Endometrial microvascular endothelial cells (primary cell): Measurements from ENCODE around the gene THOC6. TPM values are rescaled to one million over a fixed set of nuclear protein-coding genes. Genes with fewer than 3 reads are reported as not detected.
"Not testable (repeated sequence)": the region's sequence is repeated elsewhere in the genome, so short reads cannot be mapped to it uniquely, and the experiment has no call there.

ENCODE experiments used
- in situ Hi-C: cut with HindIII; loops from 2 replicates; pipeline ENCODE4 v1.10.0; 2017; ENCODE audit warnings: low sequenced_read_pairs, low pct_unique_long_range_greater_than_20kb; ENCODE audit errors: inconsistent ontology term
- total RNA-seq: library from RNA; depleted of rRNA; stranded (reverse); fragments of >200 nt; gene quantifications from one replicate; pipeline ENCODE4 v1.2.3, GENCODE V29; 2015; ENCODE audit errors: inconsistent ontology term

Gene THOC6
- total RNA-seq, 1 donor from 2014 or later: 23.8 TPM

DNA sequence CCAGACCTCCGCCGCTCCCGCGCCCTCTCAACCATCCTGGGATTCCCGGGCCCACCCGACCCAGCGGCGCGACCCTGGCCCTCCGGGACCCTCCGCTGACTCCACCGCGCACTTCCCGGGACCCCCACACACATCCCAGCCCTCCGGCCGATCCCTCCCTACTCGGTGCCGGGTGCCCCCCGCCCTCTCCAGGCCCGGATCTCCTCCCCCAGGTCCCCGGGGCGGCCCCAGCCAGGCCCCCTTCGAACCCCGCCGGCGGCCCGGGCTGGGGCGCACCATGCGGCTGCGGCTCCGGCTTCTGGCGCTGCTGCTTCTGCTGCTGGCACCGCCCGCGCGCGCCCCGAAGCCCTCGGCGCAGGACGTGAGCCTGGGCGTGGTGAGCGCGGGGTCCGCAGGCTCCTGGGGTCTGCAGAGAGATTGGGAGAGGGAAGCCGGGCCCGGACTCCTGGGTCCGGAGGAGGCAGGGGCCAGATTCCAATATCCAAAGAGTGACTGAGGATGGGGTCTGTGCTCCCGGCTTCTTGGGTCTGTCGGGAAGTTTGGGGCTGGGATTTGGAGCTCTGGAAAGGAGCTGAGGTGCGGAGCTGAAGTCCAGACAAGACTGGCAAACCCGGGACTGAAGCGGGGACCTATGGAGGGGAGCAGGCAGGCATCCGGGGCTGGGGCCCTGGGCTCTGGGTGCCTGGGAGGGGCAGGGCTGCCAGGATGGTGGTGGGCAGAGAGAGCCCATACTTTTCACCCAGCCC is 23.0 kb downstream of the THOC6 start:
- in situ Hi-C loops: no loop called here

DNA sequence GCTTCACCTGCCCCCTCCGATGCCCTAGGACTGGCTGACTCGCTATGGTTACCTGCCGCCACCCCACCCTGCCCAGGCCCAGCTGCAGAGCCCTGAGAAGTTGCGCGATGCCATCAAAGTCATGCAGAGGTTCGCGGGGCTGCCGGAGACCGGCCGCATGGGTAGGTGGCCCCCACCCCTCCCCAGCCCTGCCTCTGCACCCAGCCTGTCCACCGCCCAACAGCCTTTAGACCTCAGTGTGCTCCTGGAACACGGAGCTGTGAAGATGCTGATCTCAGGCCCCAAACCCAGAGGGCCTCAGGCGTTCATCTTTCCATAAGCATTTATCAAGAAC is 23.5 kb downstream of the THOC6 start:
- in situ Hi-C loops: no loop called here

GRCh38 chr16:3049921-3050481 is 26.2 kb downstream of the THOC6 start:
- in situ Hi-C loops: no loop called here

GRCh38 chr16:3050487-3050886 is 26.7 kb downstream of the THOC6 start:
- in situ Hi-C loops: no loop called here

DNA sequence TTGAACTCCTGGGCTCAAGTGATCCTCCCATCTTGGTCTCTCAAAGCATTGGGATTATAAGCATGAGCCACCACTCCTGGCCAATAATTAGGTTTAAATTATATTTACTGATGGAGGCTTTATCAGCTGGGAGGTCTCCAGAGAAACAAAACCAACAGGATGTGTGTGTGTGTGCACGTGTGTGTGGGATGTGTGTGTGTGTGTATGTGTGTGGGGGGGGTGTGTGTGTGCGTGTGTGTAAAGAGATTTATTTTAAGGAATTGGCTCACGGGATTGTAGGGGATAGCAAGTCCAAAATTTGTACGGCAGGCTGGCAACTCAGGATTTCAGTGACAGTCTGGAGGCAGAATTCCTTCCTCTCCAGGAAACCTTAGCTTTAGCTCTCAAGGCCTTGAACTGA is 27.2 kb downstream of the THOC6 start:
- in situ Hi-C loops: no loop called here

GRCh38 chr16:3051494-3051893 is 27.7 kb downstream of the THOC6 start:
- in situ Hi-C loops: no loop called here

- in situ Hi-C loops: not testable (repeated sequence)
These were observed 28.9 kb downstream of the THOC6 start for GRCh38 chr16:3052571-3053329.

DNA sequence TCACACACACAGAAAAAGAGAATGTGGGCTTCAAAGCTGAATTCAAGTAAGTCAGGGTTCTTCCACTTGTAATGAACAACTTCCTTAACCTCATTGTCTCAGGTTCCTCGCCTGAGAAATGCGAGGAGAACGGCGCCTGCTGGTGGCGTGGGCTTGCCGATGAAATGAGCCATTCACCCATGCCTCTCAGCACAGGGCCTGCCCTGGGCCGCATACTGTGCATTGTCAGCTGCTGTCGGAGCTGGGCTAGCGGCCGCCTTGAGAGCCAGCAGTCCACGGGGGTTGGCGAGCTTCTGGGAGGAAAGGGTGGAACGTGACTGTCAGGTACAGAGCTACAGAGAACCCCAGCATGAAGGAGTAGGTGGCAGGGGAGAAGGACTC is 29.5 kb downstream of the THOC6 start:
- in situ Hi-C loops: not testable (repeated sequence)

GRCh38 chr16:3054965-3055733 is 31.3 kb downstream of the THOC6 start:
- in situ Hi-C loops: no loop called here

GRCh38 chr16:3055734-3056115 is 31.9 kb downstream of the THOC6 start:
- in situ Hi-C loops: not testable (repeated sequence)

DNA sequence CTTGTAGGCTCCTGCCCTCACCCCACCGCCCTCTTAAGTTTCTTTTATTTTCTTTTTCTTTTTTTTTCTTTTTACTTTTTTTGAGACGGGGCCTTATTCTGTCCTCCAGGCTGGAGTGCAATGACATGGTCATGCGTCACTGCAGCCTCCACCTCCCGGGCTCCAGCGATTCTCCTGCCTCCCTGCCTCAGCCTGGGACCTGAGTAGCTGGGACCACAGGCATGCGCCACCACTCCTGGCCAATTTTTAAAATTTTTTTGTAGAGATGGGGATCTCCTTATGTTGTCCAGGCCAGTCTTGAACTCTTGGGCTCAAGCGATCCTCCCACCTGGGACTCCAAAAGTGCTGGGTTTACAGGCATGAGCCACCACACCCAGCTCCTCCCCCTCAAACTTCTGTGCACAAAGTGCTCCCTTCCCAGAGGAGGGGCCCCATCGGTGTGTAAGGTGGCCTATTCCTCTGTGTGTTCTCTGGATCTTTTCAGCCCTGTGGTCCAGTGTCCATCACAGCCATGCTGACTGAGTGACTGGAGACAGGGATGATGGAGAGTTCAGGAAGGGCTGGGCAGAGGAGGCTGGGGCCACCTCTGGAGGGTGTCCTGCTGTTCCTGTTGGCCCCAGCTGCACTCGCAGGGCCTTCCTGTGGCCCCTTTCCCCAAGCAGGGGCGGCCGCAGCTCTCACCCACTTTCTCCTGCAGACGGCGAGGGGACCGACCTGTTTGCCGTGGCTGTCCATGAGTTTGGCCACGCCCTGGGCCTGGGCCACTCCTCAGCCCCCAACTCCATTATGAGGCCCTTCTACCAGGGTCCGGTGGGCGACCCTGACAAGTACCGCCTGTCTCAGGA is 32.7 kb downstream of the THOC6 start:
- in situ Hi-C loops: no loop called here

GRCh38 chr16:3057181-3058138 is 33.6 kb downstream of the THOC6 start:
- in situ Hi-C loops: no loop called here

GRCh38 chr16:3058139-3059030 is 34.5 kb downstream of the THOC6 start:
- in situ Hi-C loops: no loop called here

DNA sequence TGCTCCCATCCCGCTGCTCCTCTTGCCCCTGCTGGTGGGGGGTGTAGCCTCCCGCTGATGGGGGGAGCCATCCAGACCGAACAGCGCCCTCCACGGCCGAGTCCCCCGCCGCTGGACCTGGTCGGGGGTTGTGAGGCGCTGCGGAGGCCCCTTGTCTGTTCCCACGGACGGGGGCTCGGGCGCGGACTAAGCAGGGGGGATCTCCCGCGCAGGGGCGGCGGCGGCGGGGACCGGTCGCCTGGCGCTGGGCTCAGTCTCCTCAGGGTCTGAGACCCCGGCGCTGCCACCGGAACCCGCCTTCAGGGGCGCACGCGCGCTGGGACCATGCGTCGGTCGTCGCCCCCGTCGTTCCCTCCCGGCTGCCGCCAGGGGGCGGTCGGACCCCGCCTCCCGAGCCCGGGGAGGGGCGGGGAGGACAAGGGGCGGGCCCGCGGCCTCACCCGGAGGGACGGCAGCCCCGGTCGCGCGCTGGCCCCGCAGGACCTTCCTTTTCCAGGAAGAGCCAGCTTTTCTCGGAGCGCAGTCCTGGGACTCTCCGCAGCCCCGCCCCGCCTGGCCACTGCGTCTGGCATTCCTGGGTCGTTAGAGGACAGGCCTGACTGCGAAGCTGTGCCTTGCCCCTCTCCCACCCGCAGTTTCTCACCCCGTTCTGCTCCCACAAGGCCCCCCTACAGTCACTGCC is 35.3 kb downstream of the THOC6 start:
- in situ Hi-C loops: no loop called here

- in situ Hi-C loops: no loop called here
These were observed 35.9 kb downstream of the THOC6 start for GRCh38 chr16:3059723-3060242.
